GM23248 (cell line): ENCODE data around the gene SULF2. TPM values are rescaled to one million over a fixed set of nuclear protein-coding genes. Genes with fewer than 3 reads are reported as not detected.
A peak's percentile ranks its signal among the peaks of the same experiment; 100 is the strongest.

ENCODE experiments used
- DNase-seq: peaks from one replicate; pipeline ENCODE4 v3.0.0-alpha.2; 2015
- H2AFZ ChIP-seq: fragments of 200-600 bp; sonication (generic); 2 replicates; pipeline ENCODE4 v1.6.1; 2016; ENCODE audit warnings: antibody characterized with exemption
- H3F3A ChIP-seq: fragments of 200-600 bp; sonication (generic); 2 replicates; pipeline ENCODE4 v1.6.1; 2016; ENCODE audit warnings: mild to moderate bottlenecking, antibody characterized with exemption, mixed run types; ENCODE audit not compliant: insufficient read depth
- H3K27ac ChIP-seq: fragments of 200-600 bp; sonication (generic); 2 replicates; pipeline ENCODE4 v1.5.1; 2016; ENCODE audit warnings: mild to moderate bottlenecking
- H3K27me3 ChIP-seq: fragments of 200-600 bp; sonication (generic); replicated peaks from 2 replicates; pipeline ENCODE4 v1.6.1; 2016; ENCODE audit warnings: mild to moderate bottlenecking; ENCODE audit not compliant: insufficient read depth
- H3K36me3 ChIP-seq: fragments of 200-600 bp; sonication (generic); 2 replicates; pipeline ENCODE4 v1.6.1; 2016; ENCODE audit warnings: low read depth, mild to moderate bottlenecking
- H3K4me1 ChIP-seq: fragments of 200-600 bp; sonication (generic); 2 replicates; pipeline ENCODE4 v1.6.1; 2016; ENCODE audit warnings: mild to moderate bottlenecking; ENCODE audit not compliant: insufficient read depth
- H3K4me2 ChIP-seq: fragments of 200-600 bp; sonication (generic); one replicate; pipeline ENCODE4 v1.6.1; 2016; ENCODE audit warnings: mild to moderate bottlenecking; ENCODE audit not compliant: unreplicated experiment
- H3K4me3 ChIP-seq: fragments of 200-600 bp; sonication (generic); 2 replicates; pipeline ENCODE4 v1.5.1; 2016; ENCODE audit warnings: mild to moderate bottlenecking
- H3K79me2 ChIP-seq: fragments of 200-600 bp; sonication (generic); 2 replicates; pipeline ENCODE4 v1.6.1; 2016; ENCODE audit warnings: mild to moderate bottlenecking; ENCODE audit not compliant: insufficient read depth
- H3K9ac ChIP-seq: fragments of 200-600 bp; sonication (generic); 2 replicates; pipeline ENCODE4 v1.6.1; 2016; ENCODE audit warnings: mild to moderate bottlenecking
- H3K9me2 ChIP-seq: fragments of 200-600 bp; sonication (generic); 2 replicates; pipeline ENCODE4 v1.6.1; 2016; ENCODE audit warnings: mixed run types, mild to moderate bottlenecking, moderate library complexity; ENCODE audit not compliant: insufficient read depth
- H3K9me3 ChIP-seq: fragments of 200-600 bp; sonication (generic); one replicate; pipeline ENCODE4 v1.6.1; 2017; ENCODE audit warnings: low read depth
- H4K20me1 ChIP-seq: fragments of 200-600 bp; sonication (generic); 2 replicates; pipeline ENCODE4 v1.6.0; 2016; ENCODE audit not compliant: insufficient read depth
- EZH2 ChIP-seq: fragments of 200-600 bp; sonication (generic); IDR thresholded peaks from 2 replicates; pipeline ENCODE4 v1.6.1; 2018; ENCODE audit warnings: antibody characterized with exemption, mild to moderate bottlenecking; ENCODE audit not compliant: insufficient read depth, poor library complexity, severe bottlenecking
- EZH2phosphoT487 ChIP-seq: fragments of 200-600 bp; sonication (generic); IDR thresholded peaks from 2 replicates; pipeline ENCODE4 v1.6.1; 2018; ENCODE audit warnings: antibody characterized with exemption, moderate library complexity, mild to moderate bottlenecking, low read depth; ENCODE audit not compliant: insufficient read depth
- WGBS, 2 experiments: methylation state at CpG; one replicate each; pipeline ENCODE4 v1.1.6; 2015 to 2017; ENCODE audit warnings: low lambda C conversion rate in 2 of 2, low coverage in 1 of 2; ENCODE audit errors: missing lambda C conversion rate in 2 of 2; 5-methylcytosine and 5-hydroxymethylcytosine counted together
- in situ Hi-C: fragments of 300-500 bp; cut with MboI; formaldehyde crosslinking; loops from 2 replicates; pipeline ENCODE4 v1.15.0; 2020
- polyA plus RNA-seq: library from polyadenylated mRNA; unstranded; fragments of >200 nt; fragmentation: Nextera tagmentation; extraction: Ambion mirVana; gene quantifications from 2 replicates; pipeline ENCODE4 v1.2.1, GENCODE V29; 2016
- total RNA-seq: library from RNA; depleted of rRNA; stranded (reverse); fragments of >200 nt; shearing (Covaris generic); gene quantifications from 2 replicates; pipeline ENCODE4 v1.2.3, GENCODE V29; 2014

SULF2 gene
- total and polyA plus RNA-seq, 2 experiments from 2014 or later = 2.0 to 5.6 TPM

- H2AFZ ChIP-seq = no peak overlapping the region
- no peak overlapping the region for H3K4me3 ChIP-seq
- no peaks in the 10 kb centered on the region for H3K4me1 ChIP-seq
- TF ChIP-seq EZH2phosphoT487 (no peak), EZH2 (no peak)
- no peaks in the 10 kb centered on the region for H3K36me3 ChIP-seq
- H3K9me2 ChIP-seq = no peaks in the 10 kb centered on the region
- H3K27me3 ChIP-seq = no peaks in the 10 kb centered on the region
- no peaks in the 10 kb centered on the region for H3K9me3 ChIP-seq
- no peaks in the 10 kb centered on the region for H4K20me1 ChIP-seq
- H3F3A ChIP-seq = no peaks in the 10 kb centered on the region
- no peaks in the 10 kb centered on the region for H3K79me2 ChIP-seq
- peak; percentile 70 for DNase-seq
- no peak overlapping the region for H3K9ac ChIP-seq
- H3K4me2 ChIP-seq = no peak overlapping the region
- H3K27ac ChIP-seq = no peak overlapping the region
- in situ Hi-C loops = loop anchor here (10.0 to 25.0 kb wide), 2 partner anchors 631 to 1249 kb away; partner anchors contain the start of gene ARFGEF2
- WGBS, 2 experiments = 38 to 43% methylated on average over 20 of the region's 20 CpGs
These were observed 121.8 kb downstream of the SULF2 start for GRCh38 chr20:47663354-47664067.

- no peak for DNase-seq
- Histone ChIP-seq H3K9me3 (no peaks in the 10 kb centered on the region), H2AFZ (no peak overlapping the region), H3F3A (no peaks in the 10 kb centered on the region), H3K4me2 (no peak overlapping the region), H3K79me2 (no peaks in the 10 kb centered on the region), H3K9me2 (no peaks in the 10 kb centered on the region), H4K20me1 (no peaks in the 10 kb centered on the region), H3K9ac (no peak overlapping the region), H3K27ac (no peak overlapping the region), H3K4me3 (no peak overlapping the region), H3K27me3 (no peaks in the 10 kb centered on the region), H3K36me3 (peaks cover 3% of the 10 kb centered on the region; the same call in 1 of the 2 replicates), H3K4me1 (no peaks in the 10 kb centered on the region)
- 78 to 79% methylated on average over 16 of the region's 16 CpGs for WGBS, 2 experiments
- in situ Hi-C loops = loop anchor here (10.0 to 25.0 kb wide), 2 partner anchors 632 to 1250 kb away; partner anchors contain the start of gene ARFGEF2
- TF ChIP-seq EZH2phosphoT487 (no peak), EZH2 (no peak)
These were observed 122.6 kb downstream of the SULF2 start for GRCh38 chr20:47662483-47663353.

- H3K4me2 ChIP-seq = no peak overlapping the region
- in situ Hi-C loops = loop anchor here (10.0 to 25.0 kb wide), 2 partner anchors 633 to 1251 kb away; partner anchors contain the start of gene ARFGEF2
These were observed 123.6 kb downstream of the SULF2 start for GRCh38 chr20:47661714-47662113.

GRCh38 chr20:47660983-47661700 lies 124.1 kb downstream of the SULF2 start:
- H3K4me1 ChIP-seq = no peaks in the 10 kb centered on the region
- H3K4me3 ChIP-seq = no peak overlapping the region
- WGBS, 2 experiments = 83 to 87% methylated on average over 12 of the region's 12 CpGs
- H3K9me3 ChIP-seq = no peaks in the 10 kb centered on the region
- no peak for DNase-seq
- H2AFZ ChIP-seq = no peak overlapping the region
- H3K9ac ChIP-seq = no peak overlapping the region
- H3K27me3 ChIP-seq = no peaks in the 10 kb centered on the region
- H3K9me2 ChIP-seq = no peaks in the 10 kb centered on the region
- TF ChIP-seq EZH2 (no peak), EZH2phosphoT487 (no peak)
- no peaks in the 10 kb centered on the region for H4K20me1 ChIP-seq
- no peak overlapping the region for H3K4me2 ChIP-seq
- H3K36me3 ChIP-seq = peaks cover 13% of the 10 kb centered on the region
- no peaks in the 10 kb centered on the region for H3F3A ChIP-seq
- in situ Hi-C loops = loop anchor here (10.0 to 25.0 kb wide), 2 partner anchors 634 to 1251 kb away; partner anchors contain the start of gene ARFGEF2
- no peak overlapping the region for H3K27ac ChIP-seq
- H3K79me2 ChIP-seq = no peaks in the 10 kb centered on the region

More at GRCh38 chr20:47661714-47662113, 123.6 kb downstream of the SULF2 start:
- no peak overlapping the region for H3K27ac ChIP-seq
- H3K4me3 ChIP-seq = no peak overlapping the region
- no peaks in the 10 kb centered on the region for H3K79me2 ChIP-seq
- no peak for TF ChIP-seq EZH2
- H4K20me1 ChIP-seq = no peaks in the 10 kb centered on the region
- no peak overlapping the region for H2AFZ ChIP-seq
- no peak for DNase-seq
- no peaks in the 10 kb centered on the region for H3K9me3 ChIP-seq
- peaks cover 7% of the 10 kb centered on the region; the same call in 1 of the 2 replicates for H3K36me3 ChIP-seq
- no peaks in the 10 kb centered on the region for H3K9me2 ChIP-seq
- WGBS, 2 experiments = 85 to 89% methylated on average over 7 of the region's 7 CpGs
- no peaks in the 10 kb centered on the region for H3F3A ChIP-seq
- no peaks in the 10 kb centered on the region for H3K27me3 ChIP-seq
- no peaks in the 10 kb centered on the region for H3K4me1 ChIP-seq
- no peak overlapping the region for H3K9ac ChIP-seq
